Left renal cortex interstitium (tissue), 4 donors: ENCODE results near the gene RAB23. TPM values are rescaled to one million over a fixed set of nuclear protein-coding genes. Genes with fewer than 3 reads are reported as not detected.
A peak's percentile ranks its signal among the peaks of the same experiment; 100 is the strongest.

Experiments used
- DNase-seq, 4 donors: peaks; one replicate each; pipeline ENCODE4 v3.0.0-alpha.2; 2013; ENCODE audit warnings: low read depth in 4 of 4, low spot score in 2 of 4, missing footprints in 1 of 4
- polyA plus RNA-seq, 4 donors: library from polyadenylated mRNA; unstranded; fragments of 120-200 nt; gene quantifications; one replicate each; pipeline ENCODE4 v1.2.1, GENCODE V29; 2013; ENCODE audit not compliant: insufficient read length in 4 of 4

RAB23 gene
- polyA plus RNA-seq: 10 to 100 TPM; 32.0 to 44.5 (median 37.4) TPM

- DNase-seq: peak; percentile 80 to 85 (median 84)
Measured at GRCh38 chr6:57221936-57222742, at the start of gene RAB23. Gene RAB23 (minus strand): TSS chr6:57222307. CDS start chr6:57210380, 11,927 bp downstream.

GRCh38 chr6:57268294-57268640 is 46.2 kb upstream of the RAB23 start:
- no peak for DNase-seq

GRCh38 chr6:57267586-57268293 is 45.6 kb upstream of the RAB23 start:
- no peak for DNase-seq

GRCh38 chr6:57265755-57266221 is 43.7 kb upstream of the RAB23 start:
- DNase-seq: no peak

DNA sequence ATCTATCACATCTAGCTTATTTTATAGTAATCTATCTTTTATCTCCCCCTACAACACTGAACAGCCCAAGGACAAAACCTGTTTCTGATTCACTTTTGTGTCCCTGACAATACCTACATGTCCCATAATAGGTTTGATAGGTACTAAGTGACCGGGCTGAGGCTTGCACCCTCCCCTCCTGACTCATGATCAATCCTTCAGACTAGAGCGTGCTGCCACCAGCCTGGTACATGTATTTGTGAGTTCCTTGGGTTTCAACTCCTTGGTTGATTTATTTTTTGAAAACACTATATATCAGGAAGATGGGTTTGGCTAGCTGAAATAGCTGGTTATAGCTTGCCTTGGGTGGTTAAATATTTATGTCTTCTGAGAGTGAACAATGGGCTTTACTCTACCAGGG is 41.6 kb upstream of the RAB23 start:
- DNase-seq: no peak

GRCh38 chr6:57262901-57263694 is 41.0 kb upstream of the RAB23 start:
- no peak for DNase-seq

DNA sequence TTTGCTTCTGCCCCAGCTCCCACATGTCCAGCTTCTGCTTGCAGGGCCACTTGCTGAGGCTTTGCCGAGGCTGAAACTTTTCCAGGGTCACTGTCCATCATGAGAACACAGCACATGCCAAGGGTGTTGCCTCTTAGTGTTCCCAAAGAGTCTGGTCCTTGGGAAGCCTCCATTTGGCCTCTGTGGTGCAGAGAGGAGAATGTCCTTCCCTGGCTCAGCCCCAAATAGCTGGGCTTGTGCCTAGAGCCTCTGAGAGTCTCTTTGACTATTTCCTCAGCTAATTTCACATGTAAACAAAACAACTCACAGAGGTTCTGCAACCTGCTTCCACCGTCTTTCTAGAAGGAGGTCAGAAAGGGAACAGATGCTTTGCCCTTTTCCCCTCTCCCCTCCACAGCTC is 40.4 kb upstream of the RAB23 start:
- DNase-seq: no peak

DNA sequence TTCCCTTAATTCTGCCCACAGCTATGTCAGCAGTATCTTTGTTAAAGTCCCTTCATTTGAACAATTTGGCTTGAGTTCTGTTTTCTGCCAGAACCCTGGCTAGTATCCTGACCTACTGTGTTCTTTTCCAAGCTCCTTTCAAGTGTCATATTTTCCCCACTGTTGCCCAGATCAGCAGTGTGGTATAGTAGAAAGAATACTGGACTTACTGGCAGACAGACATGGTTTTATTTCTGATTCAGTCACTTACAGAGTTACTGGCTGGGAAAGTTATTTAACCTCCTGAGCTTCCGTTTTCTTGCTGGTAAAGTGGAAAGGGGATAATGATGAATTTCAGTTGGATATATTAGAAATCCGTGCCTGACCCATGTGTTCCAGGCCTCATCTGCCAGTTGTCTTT is 39.8 kb upstream of the RAB23 start:
- no peak for DNase-seq

DNA sequence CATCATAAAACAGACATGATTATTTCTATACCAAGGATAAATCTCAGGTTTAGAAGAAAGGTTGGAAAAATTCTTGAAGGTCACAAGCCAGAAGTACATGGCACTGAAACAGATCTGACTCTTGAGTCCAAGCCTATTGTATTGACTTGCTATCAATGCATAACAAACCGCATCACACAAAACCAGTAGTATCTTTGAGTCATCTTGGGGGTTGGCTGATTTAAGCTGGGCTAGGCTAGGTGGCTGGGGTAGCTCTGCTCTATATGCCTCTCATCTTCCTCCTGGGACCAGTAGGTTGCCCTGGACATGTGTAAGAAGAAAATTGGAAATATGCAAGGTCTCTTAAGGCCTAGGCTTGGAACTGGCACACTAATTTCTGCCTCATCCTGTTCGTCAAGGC is 37.0 kb upstream of the RAB23 start:
- DNase-seq: no peak

GRCh38 chr6:57257911-57258541 is 35.9 kb upstream of the RAB23 start:
- DNase-seq: no peak

DNA sequence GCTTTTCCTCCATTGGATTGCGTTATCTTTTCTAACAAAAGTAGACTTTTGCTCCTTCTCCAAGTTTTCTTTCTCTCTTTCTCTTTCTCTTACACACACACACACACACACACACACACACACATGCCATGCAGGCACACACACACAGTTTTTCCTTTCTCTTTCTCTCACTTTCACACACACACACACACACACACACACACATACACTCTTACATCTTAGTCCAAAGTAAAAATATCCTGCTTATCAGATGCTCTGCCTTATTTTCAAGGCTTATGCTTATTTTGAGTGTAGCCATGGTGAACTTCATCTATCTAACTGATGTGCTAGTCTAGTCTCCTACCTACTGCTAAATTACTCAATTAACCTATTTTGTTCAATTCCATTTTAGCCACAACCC is 34.4 kb upstream of the RAB23 start:
- DNase-seq: no peak

DNA sequence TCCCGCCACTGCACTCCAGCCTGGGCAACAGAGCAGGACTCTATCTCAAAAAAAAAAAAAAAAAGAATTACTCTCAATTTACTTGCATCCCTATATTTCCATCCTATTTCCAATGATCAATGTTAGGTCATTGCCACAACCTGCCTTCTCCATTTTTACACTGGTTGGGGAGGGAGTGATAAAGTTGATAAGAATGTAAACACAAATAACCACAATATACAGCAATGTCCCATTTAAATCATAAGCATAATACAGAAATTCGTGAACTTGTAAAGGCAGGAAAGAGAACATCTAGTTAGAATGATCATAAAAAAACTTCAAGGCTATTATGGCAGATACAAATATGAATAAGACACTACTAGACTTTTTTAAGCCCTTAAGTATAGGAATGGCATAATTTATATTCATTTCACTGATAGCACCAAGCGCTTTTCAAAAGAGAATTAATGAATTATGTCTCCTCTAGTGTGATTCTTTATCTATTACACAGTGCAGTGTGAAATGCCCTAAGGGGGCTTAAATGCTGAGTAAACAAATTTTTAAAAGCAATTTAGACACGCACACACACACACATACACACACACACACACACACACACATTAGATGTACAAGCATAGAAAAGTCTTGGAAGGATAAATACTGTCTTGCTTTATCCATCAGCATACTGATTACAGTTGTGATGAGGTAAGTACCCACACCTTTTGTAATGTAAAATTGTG is 33.5 kb upstream of the RAB23 start:
- no peak for DNase-seq

DNA sequence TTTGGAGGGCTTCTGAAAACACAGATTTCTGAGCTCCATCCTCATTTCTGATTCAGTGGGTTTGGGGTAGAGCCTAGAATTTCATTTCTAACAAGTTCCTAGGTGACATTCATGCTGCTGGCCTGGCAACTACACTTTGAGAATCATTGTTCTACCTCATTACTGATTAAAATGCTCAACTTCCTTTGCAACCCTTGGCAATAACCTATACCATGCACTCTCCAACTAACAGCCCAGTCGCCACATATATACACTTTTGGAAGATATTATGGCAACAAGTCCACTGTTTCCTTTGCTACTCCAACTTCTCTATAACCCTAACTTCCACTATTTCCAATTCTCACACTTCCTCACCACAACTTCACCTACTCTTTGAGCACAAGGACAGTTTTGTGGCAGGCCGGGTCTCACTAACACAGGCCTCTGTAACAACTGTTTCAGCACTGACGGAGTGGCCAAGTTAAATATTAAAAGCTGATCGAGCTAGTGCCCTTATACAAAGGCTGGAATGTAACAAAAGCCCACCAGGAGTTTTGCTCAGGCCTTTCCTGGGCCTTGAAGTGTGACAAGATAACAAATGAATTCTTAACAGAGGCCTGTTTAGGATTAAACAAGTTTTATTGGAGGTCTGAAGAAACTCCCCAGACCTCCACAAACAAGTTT is 32.1 kb upstream of the RAB23 start:
- DNase-seq: no peak

DNA sequence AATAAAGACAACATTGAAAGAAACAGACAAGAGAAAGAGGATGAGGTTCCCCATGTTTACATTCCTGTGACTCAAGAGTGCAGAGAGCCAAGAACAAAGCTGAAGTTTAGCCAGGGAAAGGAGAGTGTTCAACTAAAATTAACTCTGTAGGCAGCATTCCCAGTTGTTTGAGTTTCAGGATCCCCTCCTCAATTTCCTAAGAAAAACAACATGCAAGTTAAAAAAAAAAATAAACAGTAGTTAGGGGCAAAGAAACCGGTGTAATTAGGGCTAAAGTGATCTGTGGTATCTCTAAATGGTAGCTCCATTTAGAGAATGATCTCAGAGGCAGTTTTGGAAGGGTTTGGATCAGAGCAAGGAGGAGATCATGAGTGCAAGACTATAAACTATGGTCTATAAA is 30.9 kb upstream of the RAB23 start:
- no peak for DNase-seq

- DNase-seq: no peak
Measured at GRCh38 chr6:57252137-57252536, 30.0 kb upstream of the RAB23 start.

- DNase-seq: no peak
Measured at GRCh38 chr6:57250348-57250747, 28.2 kb upstream of the RAB23 start.

- DNase-seq: no peak
Measured at GRCh38 chr6:57248311-57248895, 26.3 kb upstream of the RAB23 start.

DNA sequence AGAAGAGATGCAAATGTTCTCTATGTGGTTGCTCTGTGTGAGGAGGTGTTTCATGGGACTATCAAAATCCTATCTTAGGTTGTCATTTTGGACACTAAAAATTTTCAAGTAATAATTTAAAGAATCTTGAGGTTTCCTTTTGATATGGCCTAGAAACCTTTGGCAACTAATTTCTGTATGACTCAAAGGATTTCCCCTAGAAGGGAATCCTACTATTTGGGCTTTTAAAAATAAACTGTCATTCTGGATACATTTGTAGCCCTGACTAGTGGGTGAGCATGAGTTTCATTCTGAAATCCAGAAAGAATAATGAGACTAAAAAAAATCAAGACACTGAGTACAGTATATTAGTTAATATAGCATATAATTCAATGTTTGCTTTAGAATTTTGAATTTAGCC is 25.5 kb upstream of the RAB23 start:
- DNase-seq: no peak

- DNase-seq: no peak
Measured at GRCh38 chr6:57246307-57246706, 24.2 kb upstream of the RAB23 start.
